ENCODE results near the gene SNRPD2.

Gene SNRPD2

GRCh38 chr19:45664575-45664974, 27.2 kb downstream of the SNRPD2 start:
- no peak for TF ChIP-seq CTCF (IDR thresholded peaks at IDR 0.05; ENCODE audit: low read depth, low read length, missing control alignments)
- no peak for DNase-seq (ENCODE audit: extremely low read depth, low read depth)
- no peak overlapping the region for H3K4me3 ChIP-seq (replicated peaks; ENCODE audit: low read depth, low read length)

- TF ChIP-seq CTCF (IDR thresholded peaks at IDR 0.05; ENCODE audit: low read depth, low read length, missing control alignments) = no peak
- no peak overlapping the region for H3K4me3 ChIP-seq (replicated peaks; ENCODE audit: low read depth, low read length)
- DNase-seq (ENCODE audit: extremely low read depth, low read depth) = no peak
Measured at GRCh38 chr19:45663800-45664199, 28.0 kb downstream of the SNRPD2 start.

GRCh38 chr19:45660636-45661035, 31.1 kb downstream of the SNRPD2 start:
- no peak for DNase-seq (ENCODE audit: extremely low read depth, low read depth)
- no peak for TF ChIP-seq CTCF (IDR thresholded peaks at IDR 0.05; ENCODE audit: low read depth, low read length, missing control alignments)
- no peak overlapping the region for H3K4me3 ChIP-seq (replicated peaks; ENCODE audit: low read depth, low read length)

- H3K4me3 ChIP-seq (replicated peaks; ENCODE audit: low read depth, low read length) = no peak overlapping the region
- DNase-seq (ENCODE audit: extremely low read depth, low read depth) = no peak
- no peak for TF ChIP-seq CTCF (IDR thresholded peaks at IDR 0.05; ENCODE audit: low read depth, low read length, missing control alignments)
Measured at GRCh38 chr19:45659096-45659729, 32.5 kb downstream of the SNRPD2 start.

- no peak for TF ChIP-seq CTCF (IDR thresholded peaks at IDR 0.05; ENCODE audit: low read depth, low read length, missing control alignments)
- no peak overlapping the region for H3K4me3 ChIP-seq (replicated peaks; ENCODE audit: low read depth, low read length)
- no peak for DNase-seq (ENCODE audit: extremely low read depth, low read depth)
Measured at GRCh38 chr19:45657520-45658167, 34.1 kb downstream of the SNRPD2 start.

GRCh38 chr19:45655073-45655472, 36.7 kb downstream of the SNRPD2 start:
- no peak for DNase-seq (ENCODE audit: extremely low read depth, low read depth)
- no peak for TF ChIP-seq CTCF (IDR thresholded peaks at IDR 0.05; ENCODE audit: low read depth, low read length, missing control alignments)
- no peak overlapping the region for H3K4me3 ChIP-seq (replicated peaks; ENCODE audit: low read depth, low read length)

All from HFF-Myc (cell line).